NCI-H345 treated with DMSO at 0.1 percent for 48 hours (cell line): ENCODE results near the gene USP24.

Experiments
- DNase-seq: peaks from one replicate; lab custom pipeline; 2025; ENCODE audit not compliant: unreplicated experiment; lab: John Stamatoyannopoulos, UW

USP24 gene

GRCh38 chr1:55215194-55216021 lies at the start of gene USP24:
USP24 (minus strand) TSS chr1:55215364; CDS start chr1:55215113, 251 bp downstream.
- DNase-seq = peak; percentile 26

- DNase-seq = no peak
Measured at GRCh38 chr1:55262822-55263221, 47.7 kb upstream of the USP24 start.

- DNase-seq = no peak
Measured at GRCh38 chr1:55259911-55260609, 44.9 kb upstream of the USP24 start.

- no peak for DNase-seq
Measured at GRCh38 chr1:55257958-55258357, 42.8 kb upstream of the USP24 start.

- no peak for DNase-seq
Measured at GRCh38 chr1:55255901-55256300, 40.7 kb upstream of the USP24 start.

- DNase-seq = no peak
Measured at GRCh38 chr1:55252942-55253589, 37.9 kb upstream of the USP24 start.

- DNase-seq = no peak
Measured at GRCh38 chr1:55250399-55251075, 35.4 kb upstream of the USP24 start.

- DNase-seq = no peak
Measured at GRCh38 chr1:55249646-55250398, 34.7 kb upstream of the USP24 start.

GRCh38 chr1:55246896-55247295 lies 31.7 kb upstream of the USP24 start:
- DNase-seq = no peak

GRCh38 chr1:55246331-55246730 lies 31.2 kb upstream of the USP24 start:
- DNase-seq = no peak

- no peak for DNase-seq
Measured at GRCh38 chr1:55245781-55246180, 30.6 kb upstream of the USP24 start.

- DNase-seq = no peak
Measured at GRCh38 chr1:55244476-55245099, 29.4 kb upstream of the USP24 start.

GRCh38 chr1:55243655-55244054 lies 28.5 kb upstream of the USP24 start:
- no peak for DNase-seq

- no peak for DNase-seq
Measured at GRCh38 chr1:55239548-55239947, 24.4 kb upstream of the USP24 start.

GRCh38 chr1:55235722-55236121 lies 20.6 kb upstream of the USP24 start:
- no peak for DNase-seq

GRCh38 chr1:55234016-55234415 lies 18.9 kb upstream of the USP24 start:
- DNase-seq = no peak

- DNase-seq = no peak
Measured at GRCh38 chr1:55233145-55233777, 18.1 kb upstream of the USP24 start.

- no peak for DNase-seq
Measured at GRCh38 chr1:55232448-55233144, 17.4 kb upstream of the USP24 start.

- DNase-seq = no peak
Measured at GRCh38 chr1:55231745-55232144, 16.6 kb upstream of the USP24 start.
